GM19351 (cell line): ENCODE results near the gene ZNF474.

Experiments used
- ATAC-seq: cut with Tn5 transposase; IDR thresholded peaks from one replicate; pipeline ENCODE4 v1.9.1; 2021; ENCODE audit warnings: mild to moderate bottlenecking, moderate library complexity; ENCODE audit not compliant: unreplicated experiment

Gene ZNF474

GRCh38 chr5:122152266-122152900, 23.0 kb downstream of the ZNF474 start:
- no peak for ATAC-seq

GRCh38 chr5:122153230-122153629, 23.9 kb downstream of the ZNF474 start:
- no peak for ATAC-seq

- ATAC-seq: no peak
Observed at GRCh38 chr5:122153774-122154173, 24.4 kb downstream of the ZNF474 start.

- no peak for ATAC-seq
Observed at GRCh38 chr5:122154491-122154890, 25.1 kb downstream of the ZNF474 start.

GRCh38 chr5:122154910-122155309, 25.6 kb downstream of the ZNF474 start:
- no peak for ATAC-seq

GRCh38 chr5:122155546-122155945, 26.2 kb downstream of the ZNF474 start:
- no peak for ATAC-seq

- ATAC-seq: peak; percentile 49
Observed at GRCh38 chr5:122156724-122157325, 27.5 kb downstream of the ZNF474 start.

GRCh38 chr5:122162100-122162638, 32.8 kb downstream of the ZNF474 start:
- ATAC-seq: no peak

GRCh38 chr5:122163121-122164069, 34.0 kb downstream of the ZNF474 start:
- no peak for ATAC-seq

GRCh38 chr5:122164070-122164435, 34.7 kb downstream of the ZNF474 start:
- no peak for ATAC-seq

- ATAC-seq: no peak
Observed at GRCh38 chr5:122164831-122165558, 35.6 kb downstream of the ZNF474 start.

GRCh38 chr5:122165559-122166078, 36.3 kb downstream of the ZNF474 start:
- ATAC-seq: no peak

- ATAC-seq: no peak
Observed at GRCh38 chr5:122169350-122170103, 40.2 kb downstream of the ZNF474 start.

GRCh38 chr5:122170620-122171019, 41.3 kb downstream of the ZNF474 start:
- ATAC-seq: no peak

GRCh38 chr5:122172207-122172606, 42.9 kb downstream of the ZNF474 start:
- no peak for ATAC-seq

- ATAC-seq: no peak
Observed at GRCh38 chr5:122173474-122174415, 44.4 kb downstream of the ZNF474 start.

GRCh38 chr5:122175091-122175490, 45.7 kb downstream of the ZNF474 start:
- no peak for ATAC-seq

GRCh38 chr5:122175852-122176251, 46.5 kb downstream of the ZNF474 start:
- no peak for ATAC-seq

- no peak for ATAC-seq
Observed at GRCh38 chr5:122177161-122177560, 47.8 kb downstream of the ZNF474 start.
